GM12878 (cell line): ENCODE data around the gene PALLD. TPM values are rescaled to one million over a fixed set of nuclear protein-coding genes. Genes with fewer than 3 reads are reported as not detected.
A peak's percentile ranks its signal among the peaks of the same experiment; 100 is the strongest.

Source experiments
- ATAC-seq: fragments of 200-7000 bp; cut with Tn5 transposase; 3 replicates; pipeline ENCODE4 v1.9.1; 2020; ENCODE audit warnings: mild to moderate bottlenecking, moderate library complexity
- BruUV-seq: library from RNA; stranded (reverse); fragments of 400-500 nt; replicated peaks from 2 replicates; lab custom pipeline; 2021; lab: Mats Ljungman, UMichigan
- CTCF ChIA-PET: fragments of 300-600 bp; sonication (Branson Sonifier 250); formaldehyde crosslinking; extraction: SDS; loops from one replicate; lab custom pipeline; 2021; ENCODE audit warnings: inconsistent platforms; lab: Yijun Ruan, JAX
- POLR2A ChIA-PET: fragments of 350-600 bp; formaldehyde crosslinking; extraction: SDS; loops from one replicate; lab custom pipeline; 2021; ENCODE audit warnings: inconsistent platforms; lab: Charles Lee
- RAD21 ChIA-PET: fragments of 300-600 bp; sonication (Branson Sonifier 250); formaldehyde crosslinking; loops from one replicate; lab custom pipeline; 2023; ENCODE audit warnings: antibody characterized with exemption; ENCODE audit not compliant: unreplicated experiment; lab: Charles Lee
- SMC1A ChIA-PET: fragments of 300-600 bp; sonication (Branson Sonifier 250); formaldehyde crosslinking; loops from one replicate; lab custom pipeline; 2023; ENCODE audit not compliant: unreplicated experiment, uncharacterized antibody; lab: Charles Lee
- DNase-seq: peaks from one replicate; pipeline ENCODE4 v3.0.0-alpha.2; 2011; ENCODE audit warnings: low read depth, low spot score
- FAIRE-seq: peaks from 3 replicates; lab custom pipeline; 2011; peaks lifted over from hg19 to GRCh38; lab: Jason Lieb, UNC
- H2AFZ ChIP-seq: 2 replicates; pipeline ENCODE4 v1.6.0; 2011; ENCODE audit warnings: low read depth, low read length, control low read depth; ENCODE audit not compliant: control insufficient read depth
- H3K27ac ChIP-seq: 2 replicates; pipeline ENCODE4 v1.5.1; 2011; ENCODE audit warnings: control low read depth; ENCODE audit not compliant: control insufficient read depth, insufficient read depth
- H3K27me3 ChIP-seq, 2 experiments: replicated peaks in 1 of 2; 2 replicates each; pipeline versions ENCODE4 v1.6.0 to v1.6.1; 2011; ENCODE audit warnings: low read length in 1 of 2; ENCODE audit not compliant: control insufficient read depth in 2 of 2, insufficient read depth in 2 of 2
- H3K36me3 ChIP-seq, 2 experiments: 2 replicates each; pipeline ENCODE4 v1.5.1; 2011; ENCODE audit warnings: low read length in 1 of 2; ENCODE audit not compliant: control insufficient read depth in 2 of 2, insufficient read depth in 2 of 2
- H3K4me1 ChIP-seq: 2 replicates; pipeline ENCODE4 v1.6.1; 2011; ENCODE audit warnings: mild to moderate bottlenecking, low read length, moderate library complexity, mixed read lengths; ENCODE audit not compliant: control insufficient read depth, insufficient read depth
- H3K4me2 ChIP-seq: 2 replicates; pipeline ENCODE4 v1.6.0; 2011; ENCODE audit warnings: control low read depth; ENCODE audit not compliant: control insufficient read depth, insufficient read depth
- H3K4me3 ChIP-seq: fragments of 200-600 bp; sonication (generic); 2 replicates; pipeline ENCODE4 v1.5.1; 2016
- H3K79me2 ChIP-seq: 2 replicates; pipeline ENCODE4 v1.6.0; 2011; ENCODE audit warnings: low read length; ENCODE audit not compliant: control insufficient read depth, insufficient read depth
- H3K9ac ChIP-seq: 2 replicates; pipeline ENCODE4 v1.8.0; 2011; ENCODE audit warnings: low read length, control low read depth, mixed read lengths; ENCODE audit not compliant: control insufficient read depth, insufficient read depth
- H3K9me3 ChIP-seq: replicated peaks from 3 replicates; pipeline ENCODE4 v1.5.1; 2011; ENCODE audit warnings: mild to moderate bottlenecking, low read length; ENCODE audit not compliant: control insufficient read depth, insufficient read depth
- H4K20me1 ChIP-seq: 2 replicates; pipeline ENCODE4 v1.6.0; 2011; ENCODE audit not compliant: control insufficient read depth, insufficient read depth
- BACH1 ChIP-seq: fragments of 450-650 bp; IDR thresholded peaks from 2 replicates; pipeline ENCODE4 v1.6.1; 2017; ENCODE audit warnings: mild to moderate bottlenecking, borderline replicate concordance
- BCL11A ChIP-seq: IDR thresholded peaks from 2 replicates; pipeline ENCODE4 v1.6.1; 2011; ENCODE audit warnings: low read depth, low read length
- CBFB ChIP-seq: IDR thresholded peaks from 2 replicates; pipeline ENCODE4 v1.6.1; 2016; ENCODE audit warnings: antibody characterized with exemption, low read depth
- POU2F2 ChIP-seq: IDR thresholded peaks from 3 replicates; pipeline ENCODE4 v1.6.1; 2011; ENCODE audit warnings: low read depth, mild to moderate bottlenecking, low read length, borderline replicate concordance
- RAD21 ChIP-seq: IDR thresholded peaks from 2 replicates; pipeline ENCODE4 v1.6.1; 2011; ENCODE audit warnings: mild to moderate bottlenecking, low read depth, low read length, moderate library complexity; ENCODE audit not compliant: insufficient read depth
- WGBS: methylation state at CpG from one replicate; pipeline ENCODE4 v1.1.6; 2016; ENCODE audit warnings: low lambda C conversion rate; ENCODE audit not compliant: insufficient replicate concordance, insufficient coverage; ENCODE audit errors: missing lambda C conversion rate; 5-methylcytosine and 5-hydroxymethylcytosine counted together
- in situ Hi-C: fragments of 300-500 bp; cut with MboI; formaldehyde crosslinking; loops from 9 replicates; pipeline ENCODE4 v1.14.3; 2018; ENCODE audit warnings: mixed read lengths
- intact Hi-C: fragments of 100-400 bp; cut with micrococcal nuclease; formaldehyde crosslinking; loops from one replicate; pipeline ENCODE4 v1.14.2; 2022; ENCODE audit not compliant: unreplicated experiment
- polyA plus RNA-seq, 11 experiments: library from polyadenylated mRNA; depleted of rRNA in 4 of 11; unstranded in 6 of 11; stranded (reverse) in 5 of 11; fragments of >200 nt; fragmentation: Nextera tagmentation in 4 of 11; fragmentation: Illumina TruSeq in 1 of 11; extraction: Ambion mirVana in 4 of 11; extraction: Trizol in 1 of 11; gene quantifications; 1 replicate in 1 of 11; 2 replicates in 10 of 11; pipeline versions ENCODE4 v1.2.1 to v1.2.3, GENCODE V29; 2011 to 2016; ENCODE audit warnings: inconsistent platforms in 2 of 11, missing spikeins in 2 of 11, low read depth in 1 of 11
- total RNA-seq, 4 experiments: library from RNA; depleted of rRNA in 3 of 4; stranded (reverse); fragments of >200 nt in 3 of 4; fragmentation: Illumina TruSeq in 1 of 4; extraction: Trizol in 1 of 4; gene quantifications; 2 replicates each; pipeline versions ENCODE4 v1.2.1 to v1.2.3, GENCODE V29; 2013 to 2021
- TF ChIP-seq, protein P1 (sequence below): IDR thresholded peaks from 2 replicates; pipeline ENCODE4 v1.6.1; 2012; ENCODE audit warnings: low read depth, low read length, improper control_type of control experiment
- TF ChIP-seq, protein P2 (sequence below): fragments of 450-650 bp; conservative IDR thresholded peaks from 2 replicates; pipeline ENCODE4 v1.6.1; 2017; ENCODE audit warnings: mild to moderate bottlenecking, moderate library complexity
- TF ChIP-seq, protein P3 (sequence below): fragments of 450-650 bp; IDR thresholded peaks from 2 replicates; pipeline ENCODE4 v1.6.1; 2018; ENCODE audit warnings: mild to moderate bottlenecking, low read depth, moderate library complexity; ENCODE audit not compliant: partially characterized antibody
- TF ChIP-seq, protein P4 (sequence below), 3 experiments: IDR thresholded peaks in 2 of 3; conservative IDR thresholded peaks in 1 of 3; 2 replicates each; pipeline ENCODE4 v1.5.1; 2011; ENCODE audit warnings: low read depth in 3 of 3, low read length in 3 of 3, mild to moderate bottlenecking in 3 of 3, control low read depth in 2 of 3, moderate library complexity in 2 of 3, inconsistent platforms in 1 of 3, mixed read lengths in 1 of 3; ENCODE audit not compliant: control insufficient read depth in 2 of 3, insufficient read depth in 1 of 3; ENCODE audit errors: extremely low read depth in 1 of 3

The PALLD gene
- total and polyA plus RNA-seq, 10 of the 15 experiments (the other 5 are each of a cell fraction or from before 2014, with no cell fraction given) = 1.0 to 7.7 (median 1.7) TPM

DNA sequence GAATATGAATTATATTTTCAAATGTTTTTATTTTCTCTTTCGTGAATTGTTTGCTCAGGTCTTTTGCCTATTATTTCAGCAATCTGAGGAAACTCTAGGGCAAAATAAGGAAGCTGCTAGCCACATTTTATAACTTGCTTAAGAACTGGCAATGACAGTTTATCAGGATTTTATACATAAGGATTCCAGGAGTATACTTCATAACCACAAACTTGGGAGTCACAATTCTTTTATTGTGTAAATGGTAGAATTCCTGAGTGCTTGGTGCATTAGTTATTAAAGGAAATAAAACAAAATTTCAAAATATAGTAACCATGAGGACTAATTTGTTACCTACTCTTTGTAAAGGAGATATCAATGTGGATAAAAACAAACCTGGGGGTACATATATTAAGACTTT, 54.4 kb downstream of the PALLD start (continued):
- TF ChIP-seq, protein P1, sequence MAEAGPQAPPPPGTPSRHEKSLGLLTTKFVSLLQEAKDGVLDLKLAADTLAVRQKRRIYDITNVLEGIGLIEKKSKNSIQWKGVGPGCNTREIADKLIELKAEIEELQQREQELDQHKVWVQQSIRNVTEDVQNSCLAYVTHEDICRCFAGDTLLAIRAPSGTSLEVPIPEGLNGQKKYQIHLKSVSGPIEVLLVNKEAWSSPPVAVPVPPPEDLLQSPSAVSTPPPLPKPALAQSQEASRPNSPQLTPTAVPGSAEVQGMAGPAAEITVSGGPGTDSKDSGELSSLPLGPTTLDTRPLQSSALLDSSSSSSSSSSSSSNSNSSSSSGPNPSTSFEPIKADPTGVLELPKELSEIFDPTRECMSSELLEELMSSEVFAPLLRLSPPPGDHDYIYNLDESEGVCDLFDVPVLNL = no peak
- TF ChIP-seq, all 136 proteins: peak for 0

DNA sequence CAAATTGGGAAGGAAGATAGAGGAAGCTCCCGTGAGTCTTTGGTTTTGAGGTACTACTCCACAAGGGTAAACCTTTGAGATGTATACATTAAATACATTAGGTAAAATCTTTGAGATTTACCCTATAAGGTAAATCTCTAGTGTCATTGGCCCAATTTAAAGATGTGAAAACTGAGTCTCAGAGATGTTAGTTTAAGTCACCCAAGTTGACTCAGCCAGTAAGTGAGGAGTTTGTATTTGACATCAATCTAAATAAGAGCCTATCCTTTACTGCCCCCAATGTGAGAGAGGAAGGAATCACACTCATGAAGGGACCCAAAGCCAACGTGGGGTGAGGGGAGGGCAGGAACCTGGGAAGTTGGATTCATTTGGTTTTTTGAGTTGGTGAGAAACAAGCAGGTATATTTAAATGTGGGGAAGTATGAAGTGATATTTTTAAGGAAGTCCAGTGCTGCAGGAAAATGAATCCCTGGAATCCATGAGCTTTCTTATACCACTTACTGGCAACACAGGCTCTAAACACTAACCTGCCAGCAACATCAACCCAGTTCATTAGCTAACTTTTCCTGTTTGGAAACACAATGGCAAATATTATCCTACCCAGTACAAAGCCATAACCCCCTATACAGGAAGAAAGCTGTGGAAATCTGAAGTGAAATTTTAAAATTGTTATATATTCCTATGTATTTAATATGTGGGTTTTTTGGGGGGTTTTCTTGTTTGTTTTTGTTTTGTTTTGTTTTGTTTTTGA, 55.3 kb downstream of the PALLD start:
- no peak overlapping the region for H3K9ac ChIP-seq
- no peaks in the 10 kb centered on the region for H4K20me1 ChIP-seq
- BruUV-seq = no TSS peak
- in situ Hi-C loops (no loop called here), intact Hi-C loops (loop anchor here (10.0 kb wide), 1 partner anchor 367 kb away; no protein-coding TSS in a partner anchor)
- H3K4me3 ChIP-seq = no peak overlapping the region
- no peak overlapping the region for H3K4me2 ChIP-seq
- ChIA-PET RAD21 (interaction anchor here (1.0 to 1.1 kb wide), 2 partner anchors 22 to 367 kb away, joined by 3 read pairs; no protein-coding TSS in a partner anchor), CTCF (interaction anchor here (1.0 kb wide), 1 partner anchor 10 kb away, joined by 4 read pairs; no protein-coding TSS in a partner anchor), POLR2A (no interaction called here), SMC1A (interaction anchor here (1.0 to 1.2 kb wide), 3 partner anchors 9 to 363 kb away, joined by 3 read pairs; no protein-coding TSS in a partner anchor)
- no peaks in the 10 kb centered on the region for H3K9me3 ChIP-seq
- peak; percentile 61 for ATAC-seq
- H3K36me3 ChIP-seq = no peaks in the 10 kb centered on the region
- no peak for FAIRE-seq
- no peaks in the 10 kb centered on the region for H3K4me1 ChIP-seq
- H3K27ac ChIP-seq = no peak overlapping the region
- no peaks in the 10 kb centered on the region for H3K79me2 ChIP-seq
- 21% methylated on average over 2 of the region's 2 CpGs for WGBS
- no peak for TF ChIP-seq CBFB
- no peak for TF ChIP-seq POU2F2
- TF ChIP-seq BACH1 = no peak
- TF ChIP-seq, protein P2, sequence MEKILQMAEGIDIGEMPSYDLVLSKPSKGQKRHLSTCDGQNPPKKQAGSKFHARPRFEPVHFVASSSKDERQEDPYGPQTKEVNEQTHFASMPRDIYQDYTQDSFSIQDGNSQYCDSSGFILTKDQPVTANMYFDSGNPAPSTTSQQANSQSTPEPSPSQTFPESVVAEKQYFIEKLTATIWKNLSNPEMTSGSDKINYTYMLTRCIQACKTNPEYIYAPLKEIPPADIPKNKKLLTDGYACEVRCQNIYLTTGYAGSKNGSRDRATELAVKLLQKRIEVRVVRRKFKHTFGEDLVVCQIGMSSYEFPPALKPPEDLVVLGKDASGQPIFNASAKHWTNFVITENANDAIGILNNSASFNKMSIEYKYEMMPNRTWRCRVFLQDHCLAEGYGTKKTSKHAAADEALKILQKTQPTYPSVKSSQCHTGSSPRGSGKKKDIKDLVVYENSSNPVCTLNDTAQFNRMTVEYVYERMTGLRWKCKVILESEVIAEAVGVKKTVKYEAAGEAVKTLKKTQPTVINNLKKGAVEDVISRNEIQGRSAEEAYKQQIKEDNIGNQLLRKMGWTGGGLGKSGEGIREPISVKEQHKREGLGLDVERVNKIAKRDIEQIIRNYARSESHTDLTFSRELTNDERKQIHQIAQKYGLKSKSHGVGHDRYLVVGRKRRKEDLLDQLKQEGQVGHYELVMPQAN = no peak
- 0 out of 2 replicates have a peak, but pooled peaks have one; percentile 13 for TF ChIP-seq RAD21
- TF ChIP-seq, protein P3, sequence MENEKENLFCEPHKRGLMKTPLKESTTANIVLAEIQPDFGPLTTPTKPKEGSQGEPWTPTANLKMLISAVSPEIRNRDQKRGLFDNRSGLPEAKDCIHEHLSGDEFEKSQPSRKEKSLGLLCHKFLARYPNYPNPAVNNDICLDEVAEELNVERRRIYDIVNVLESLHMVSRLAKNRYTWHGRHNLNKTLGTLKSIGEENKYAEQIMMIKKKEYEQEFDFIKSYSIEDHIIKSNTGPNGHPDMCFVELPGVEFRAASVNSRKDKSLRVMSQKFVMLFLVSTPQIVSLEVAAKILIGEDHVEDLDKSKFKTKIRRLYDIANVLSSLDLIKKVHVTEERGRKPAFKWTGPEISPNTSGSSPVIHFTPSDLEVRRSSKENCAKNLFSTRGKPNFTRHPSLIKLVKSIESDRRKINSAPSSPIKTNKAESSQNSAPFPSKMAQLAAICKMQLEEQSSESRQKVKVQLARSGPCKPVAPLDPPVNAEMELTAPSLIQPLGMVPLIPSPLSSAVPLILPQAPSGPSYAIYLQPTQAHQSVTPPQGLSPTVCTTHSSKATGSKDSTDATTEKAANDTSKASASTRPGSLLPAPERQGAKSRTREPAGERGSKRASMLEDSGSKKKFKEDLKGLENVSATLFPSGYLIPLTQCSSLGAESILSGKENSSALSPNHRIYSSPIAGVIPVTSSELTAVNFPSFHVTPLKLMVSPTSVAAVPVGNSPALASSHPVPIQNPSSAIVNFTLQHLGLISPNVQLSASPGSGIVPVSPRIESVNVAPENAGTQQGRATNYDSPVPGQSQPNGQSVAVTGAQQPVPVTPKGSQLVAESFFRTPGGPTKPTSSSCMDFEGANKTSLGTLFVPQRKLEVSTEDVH = no peak
- no peak for TF ChIP-seq BCL11A
- TF ChIP-seq, protein P4, sequence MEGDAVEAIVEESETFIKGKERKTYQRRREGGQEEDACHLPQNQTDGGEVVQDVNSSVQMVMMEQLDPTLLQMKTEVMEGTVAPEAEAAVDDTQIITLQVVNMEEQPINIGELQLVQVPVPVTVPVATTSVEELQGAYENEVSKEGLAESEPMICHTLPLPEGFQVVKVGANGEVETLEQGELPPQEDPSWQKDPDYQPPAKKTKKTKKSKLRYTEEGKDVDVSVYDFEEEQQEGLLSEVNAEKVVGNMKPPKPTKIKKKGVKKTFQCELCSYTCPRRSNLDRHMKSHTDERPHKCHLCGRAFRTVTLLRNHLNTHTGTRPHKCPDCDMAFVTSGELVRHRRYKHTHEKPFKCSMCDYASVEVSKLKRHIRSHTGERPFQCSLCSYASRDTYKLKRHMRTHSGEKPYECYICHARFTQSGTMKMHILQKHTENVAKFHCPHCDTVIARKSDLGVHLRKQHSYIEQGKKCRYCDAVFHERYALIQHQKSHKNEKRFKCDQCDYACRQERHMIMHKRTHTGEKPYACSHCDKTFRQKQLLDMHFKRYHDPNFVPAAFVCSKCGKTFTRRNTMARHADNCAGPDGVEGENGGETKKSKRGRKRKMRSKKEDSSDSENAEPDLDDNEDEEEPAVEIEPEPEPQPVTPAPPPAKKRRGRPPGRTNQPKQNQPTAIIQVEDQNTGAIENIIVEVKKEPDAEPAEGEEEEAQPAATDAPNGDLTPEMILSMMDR (IDR thresholded peaks at IDR 0.05 in 2 of 3, conservative IDR thresholded peaks at IDR 0.05 in 1 of 3; ENCODE audit: control insufficient read depth in 2 of 3, extremely low read depth in 1 of 3, insufficient read depth in 1 of 3, low read depth in 3 of 3, low read length in 3 of 3) = peak in 1 of 3 experiments; percentile 24; a peak in 1 of 6 replicates
- no peak overlapping the region for H2AFZ ChIP-seq
- DNase-seq = no peak
- no peaks in the 10 kb centered on the region for H3K27me3 ChIP-seq
